Measurements from ENCODE around the gene U2AF1L4. TPM values are rescaled to one million over a fixed set of nuclear protein-coding genes. Genes with fewer than 3 reads are reported as not detected.

U2AF1L4 gene
- total and polyA plus RNA-seq, 2 donors (not counting 3 experiments of a cell fraction or from before 2014, with no cell fraction given), result 5.6 to 13.5 TPM

DNA sequence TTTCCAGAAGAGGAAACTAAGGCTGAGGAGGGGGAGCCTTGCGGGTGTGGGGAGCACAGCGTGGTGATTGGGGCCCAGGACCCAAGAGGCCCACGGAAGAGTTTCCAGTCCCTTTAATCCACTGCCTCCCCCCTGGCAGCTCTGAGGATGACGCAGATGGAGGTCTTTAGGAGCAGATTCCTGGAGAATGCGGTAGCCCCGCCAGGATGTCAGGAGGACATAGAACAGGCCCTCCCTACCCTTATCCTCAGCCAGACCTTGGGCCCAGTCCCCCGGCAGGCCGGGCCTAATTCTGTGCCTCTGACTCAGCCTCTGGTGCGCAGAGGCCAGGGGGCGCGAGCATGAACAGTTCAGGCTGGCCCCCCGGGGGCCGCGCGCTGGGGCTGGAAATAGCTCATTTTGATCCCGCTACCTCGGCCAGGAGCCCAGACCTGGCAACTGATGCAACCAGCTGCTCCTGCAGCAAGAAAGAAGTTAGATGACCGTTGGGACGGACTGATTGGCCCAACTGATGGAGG is 12.1 kb upstream of the U2AF1L4 start:
- Histone ChIP-seq H3K9me3 (replicated peaks; ENCODE audit: control insufficient read depth, insufficient read depth, low read length) (no peaks in the 10 kb centered on the region), H3K79me2 (ENCODE audit: control insufficient read depth, insufficient read depth, low read length) (peaks cover 14% of the 10 kb centered on the region), H3K4me3 (replicated peaks in 1 of 3; ENCODE audit: insufficient read depth in 1 of 3, low read depth in 1 of 3, low read length in 3 of 3) (peak overlapping the region in 2 of 3 experiments; percentile 16 to 27), H3K36me3 (ENCODE audit: control insufficient read depth in 2 of 2, extremely low read depth in 1 of 2, insufficient read depth in 2 of 2, low read length in 2 of 2) (peaks cover 0 to 15% of the 10 kb centered on the region in 2 experiments), H2AFZ (ENCODE audit: low read depth, low read length) (peak overlapping the region; percentile 45), H3K9ac (replicated peaks; ENCODE audit: extremely low read depth, insufficient read depth, low read length) (peak overlapping the region; percentile 56), H3K4me2 (ENCODE audit: insufficient read depth, low read length) (peak overlapping the region; percentile 45), H3K27me3 (ENCODE audit: control insufficient read depth in 2 of 2, insufficient read depth in 2 of 2, low read length in 2 of 2) (no peaks in the 10 kb centered on the region), H3K27ac (ENCODE audit: insufficient read depth, low read depth, low read length) (peak overlapping the region; percentile 78), H4K20me1 (replicated peaks; ENCODE audit: control insufficient read depth, extremely low read depth, insufficient read depth, low read length) (no peaks in the 10 kb centered on the region), H3K9me1 (replicated peaks; ENCODE audit: control insufficient read depth, extremely low read depth, insufficient read depth, low read length) (no peaks in the 10 kb centered on the region), H3K4me1 (ENCODE audit: control insufficient read depth, extremely low read depth, insufficient read depth, low read length) (peaks cover 22% of the 10 kb centered on the region)
- dilution Hi-C loops (cut with MboI; ENCODE audit: extremely low pct_ligation_motif_present, low sequenced_read_pairs) (no loop called here), intact Hi-C loops (cut with micrococcal nuclease) (loop anchor here (1.0 to 5.0 kb wide), 2 partner anchors 9 to 110 kb away; partner anchors contain the start of genes COX6B1 and LIN37)
- DNase-seq (ENCODE audit: low read depth, low spot score) (peak; percentile 62), FAIRE-seq (no peak)
- ChIA-PET CTCF (interaction anchor here (0.8 to 0.9 kb wide), 3 partner anchors 9 to 17 kb away, joined by 3 to 4 read pairs (median 3); partner anchors contain the start of gene LIN37), POLR2A (interaction anchor here (0.9 to 1.0 kb wide), 2 partner anchors 9 to 17 kb away, joined by 3 to 5 read pairs; partner anchors contain the start of gene LIN37)
- BruUV-seq (replicated peaks), result no TSS peak
- TF ChIP-seq POLR2AphosphoS5 (IDR thresholded peaks at IDR 0.05; ENCODE audit: insufficient read depth, low read depth, low read length) (peak; percentile 14), EZH2 (IDR thresholded peaks at IDR 0.05; ENCODE audit: borderline replicate concordance, low read depth, low read length, severe bottlenecking) (no peak), POLR2A (IDR thresholded peaks at IDR 0.05; ENCODE audit: low read depth, low read length) (peak; percentile 44), MYC (IDR thresholded peaks at IDR 0.05; ENCODE audit: low read depth, low read length) (no peak), FOS (IDR thresholded peaks at IDR 0.05; ENCODE audit: borderline replicate concordance, insufficient read depth, low read length) (peak; percentile 22), JUN (IDR thresholded peaks at IDR 0.05; ENCODE audit: borderline replicate concordance, insufficient read depth, insufficient read length, low read depth) (no peak)
- TF ChIP-seq, protein P1, sequence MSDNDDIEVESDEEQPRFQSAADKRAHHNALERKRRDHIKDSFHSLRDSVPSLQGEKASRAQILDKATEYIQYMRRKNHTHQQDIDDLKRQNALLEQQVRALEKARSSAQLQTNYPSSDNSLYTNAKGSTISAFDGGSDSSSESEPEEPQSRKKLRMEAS (IDR thresholded peaks at IDR 0.05; ENCODE audit: insufficient read depth, insufficient read length), result no peak
